PFSK-1 (cell line): ENCODE data around the gene ATF5.

Source experiments
- FOXP2 ChIP-seq: optimal IDR thresholded peaks from 2 replicates; pipeline ENCODE3; 2011; ENCODE audit warnings: borderline replicate concordance, control low read depth, inconsistent platforms; ENCODE audit not compliant: insufficient read depth; ENCODE audit errors: extremely low read length, extremely low read depth
- POLR2AphosphoS5 ChIP-seq: IDR thresholded peaks from 2 replicates; pipeline ENCODE4 v1.6.1; 2012; ENCODE audit warnings: low read depth, mild to moderate bottlenecking, control low read depth, low read length, moderate library complexity
- REST ChIP-seq, 2 experiments: IDR thresholded peaks; 2 replicates each; pipeline versions ENCODE4 v1.6.1 to v1.8.0; 2011 to 2012; ENCODE audit warnings: low read depth in 2 of 2, low read length in 2 of 2, control low read depth in 1 of 2, inconsistent platforms in 1 of 2, mild to moderate bottlenecking in 1 of 2, moderate library complexity in 1 of 2; ENCODE audit not compliant: insufficient read depth in 1 of 2
- SIN3A ChIP-seq: IDR thresholded peaks from 2 replicates; pipeline ENCODE4 v1.6.1; 2012; ENCODE audit warnings: mild to moderate bottlenecking, low read length, moderate library complexity, borderline replicate concordance; ENCODE audit not compliant: insufficient read depth
- TAF1 ChIP-seq: IDR thresholded peaks from 2 replicates; pipeline ENCODE4 v1.6.1; 2012; ENCODE audit warnings: low read length, control low read depth, borderline replicate concordance; ENCODE audit not compliant: insufficient read depth

Gene ATF5

GRCh38 chr19:49977076-49977475, 48.1 kb downstream of the ATF5 start:
- TF ChIP-seq POLR2AphosphoS5 (no peak), SIN3A (no peak), REST (IDR thresholded peaks at IDR 0.05; ENCODE audit: insufficient read depth in 1 of 2, low read depth in 2 of 2, low read length in 2 of 2) (no peak), TAF1 (no peak)

- TF ChIP-seq SIN3A: no peak
- no peak for TF ChIP-seq TAF1
- no peak for TF ChIP-seq FOXP2
- TF ChIP-seq POLR2AphosphoS5: no peak
- no peak for TF ChIP-seq REST (IDR thresholded peaks at IDR 0.05; ENCODE audit: insufficient read depth in 1 of 2, low read depth in 2 of 2, low read length in 2 of 2)
Observed at GRCh38 chr19:49977881-49978280, 48.9 kb downstream of the ATF5 start.

- no peak for TF ChIP-seq TAF1
- TF ChIP-seq POLR2AphosphoS5: no peak
- no peak for TF ChIP-seq SIN3A
- TF ChIP-seq FOXP2: no peak
- no peak for TF ChIP-seq REST (IDR thresholded peaks at IDR 0.05; ENCODE audit: insufficient read depth in 1 of 2, low read depth in 2 of 2, low read length in 2 of 2)
Observed at GRCh38 chr19:49978324-49978723, 49.3 kb downstream of the ATF5 start.

- no peak for TF ChIP-seq TAF1
- no peak for TF ChIP-seq REST (IDR thresholded peaks at IDR 0.05; ENCODE audit: insufficient read depth in 1 of 2, low read depth in 2 of 2, low read length in 2 of 2)
- TF ChIP-seq POLR2AphosphoS5: no peak
- no peak for TF ChIP-seq FOXP2
- no peak for TF ChIP-seq SIN3A
Observed at GRCh38 chr19:49981603-49982593, 52.9 kb downstream of the ATF5 start.
